WERI-Rb-1 (cell line): ENCODE results near the gene CCDC91.
A peak's percentile ranks its signal among the peaks of the same experiment; 100 is the strongest.

Experiments
- DNase-seq: peaks from one replicate; pipeline ENCODE4 v3.0.0-alpha.2; 2020
- H3K27ac ChIP-seq: fragments of 250-450 bp; sonication (Bioruptor Pico); 2 replicates; pipeline ENCODE4 v1.5.1; 2020; ENCODE audit warnings: mild to moderate bottlenecking, moderate library complexity
- H3K27me3 ChIP-seq: fragments of 250-450 bp; sonication (Bioruptor Pico); 2 replicates; pipeline ENCODE4 v1.5.1; 2021; ENCODE audit warnings: mild to moderate bottlenecking, low read depth, moderate library complexity; ENCODE audit not compliant: insufficient read depth, severe bottlenecking
- H3K36me3 ChIP-seq: fragments of 250-450 bp; sonication (Bioruptor Pico); 2 replicates; pipeline ENCODE4 v1.5.1; 2020; ENCODE audit warnings: mild to moderate bottlenecking, moderate library complexity
- H3K4me3 ChIP-seq: 2 replicates; pipeline ENCODE4 v1.5.1; 2011; ENCODE audit warnings: low read depth, mild to moderate bottlenecking, control low read depth, low read length
- H3K9me3 ChIP-seq: fragments of 250-450 bp; sonication (Bioruptor Pico); 2 replicates; pipeline ENCODE4 v1.5.1; 2021; ENCODE audit warnings: mild to moderate bottlenecking, moderate library complexity; ENCODE audit not compliant: severe bottlenecking
- TF ChIP-seq, protein P1 (sequence below): IDR thresholded peaks from 2 replicates; pipeline ENCODE4 v1.5.1; 2011; ENCODE audit warnings: low read depth, mild to moderate bottlenecking, control low read depth, inconsistent platforms, low read length

Gene CCDC91

DNA sequence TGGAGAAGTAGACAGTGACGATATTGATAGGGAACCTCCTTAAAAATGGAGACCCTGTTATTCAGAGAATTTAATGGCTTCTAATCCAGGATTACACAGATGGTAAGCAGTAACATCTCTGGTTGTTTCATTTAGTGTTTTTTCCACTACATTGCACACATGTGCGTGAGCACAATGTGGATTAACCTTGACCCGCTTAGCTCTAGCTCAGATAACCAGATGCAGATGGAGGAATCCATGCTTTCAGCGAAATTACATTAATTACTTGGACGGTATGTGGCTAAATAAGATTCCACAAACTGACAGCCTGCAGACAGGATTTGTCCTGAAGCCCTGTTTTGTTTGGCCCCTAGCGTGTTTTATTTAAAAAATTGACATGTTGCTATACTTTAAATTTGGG lies 378.4 kb downstream of the CCDC91 start:
- DNase-seq, result peak; percentile 64
- H3K27me3 ChIP-seq, result no peaks in the 10 kb centered on the region
- peak overlapping the region; percentile 73 for H3K27ac ChIP-seq
- H3K9me3 ChIP-seq, result no peaks in the 10 kb centered on the region
- TF ChIP-seq, protein P1, sequence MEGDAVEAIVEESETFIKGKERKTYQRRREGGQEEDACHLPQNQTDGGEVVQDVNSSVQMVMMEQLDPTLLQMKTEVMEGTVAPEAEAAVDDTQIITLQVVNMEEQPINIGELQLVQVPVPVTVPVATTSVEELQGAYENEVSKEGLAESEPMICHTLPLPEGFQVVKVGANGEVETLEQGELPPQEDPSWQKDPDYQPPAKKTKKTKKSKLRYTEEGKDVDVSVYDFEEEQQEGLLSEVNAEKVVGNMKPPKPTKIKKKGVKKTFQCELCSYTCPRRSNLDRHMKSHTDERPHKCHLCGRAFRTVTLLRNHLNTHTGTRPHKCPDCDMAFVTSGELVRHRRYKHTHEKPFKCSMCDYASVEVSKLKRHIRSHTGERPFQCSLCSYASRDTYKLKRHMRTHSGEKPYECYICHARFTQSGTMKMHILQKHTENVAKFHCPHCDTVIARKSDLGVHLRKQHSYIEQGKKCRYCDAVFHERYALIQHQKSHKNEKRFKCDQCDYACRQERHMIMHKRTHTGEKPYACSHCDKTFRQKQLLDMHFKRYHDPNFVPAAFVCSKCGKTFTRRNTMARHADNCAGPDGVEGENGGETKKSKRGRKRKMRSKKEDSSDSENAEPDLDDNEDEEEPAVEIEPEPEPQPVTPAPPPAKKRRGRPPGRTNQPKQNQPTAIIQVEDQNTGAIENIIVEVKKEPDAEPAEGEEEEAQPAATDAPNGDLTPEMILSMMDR, result no peak
- no peaks in the 10 kb centered on the region for H3K36me3 ChIP-seq
- H3K4me3 ChIP-seq, result no peak overlapping the region; the same call in 1 of the 2 replicates

DNA sequence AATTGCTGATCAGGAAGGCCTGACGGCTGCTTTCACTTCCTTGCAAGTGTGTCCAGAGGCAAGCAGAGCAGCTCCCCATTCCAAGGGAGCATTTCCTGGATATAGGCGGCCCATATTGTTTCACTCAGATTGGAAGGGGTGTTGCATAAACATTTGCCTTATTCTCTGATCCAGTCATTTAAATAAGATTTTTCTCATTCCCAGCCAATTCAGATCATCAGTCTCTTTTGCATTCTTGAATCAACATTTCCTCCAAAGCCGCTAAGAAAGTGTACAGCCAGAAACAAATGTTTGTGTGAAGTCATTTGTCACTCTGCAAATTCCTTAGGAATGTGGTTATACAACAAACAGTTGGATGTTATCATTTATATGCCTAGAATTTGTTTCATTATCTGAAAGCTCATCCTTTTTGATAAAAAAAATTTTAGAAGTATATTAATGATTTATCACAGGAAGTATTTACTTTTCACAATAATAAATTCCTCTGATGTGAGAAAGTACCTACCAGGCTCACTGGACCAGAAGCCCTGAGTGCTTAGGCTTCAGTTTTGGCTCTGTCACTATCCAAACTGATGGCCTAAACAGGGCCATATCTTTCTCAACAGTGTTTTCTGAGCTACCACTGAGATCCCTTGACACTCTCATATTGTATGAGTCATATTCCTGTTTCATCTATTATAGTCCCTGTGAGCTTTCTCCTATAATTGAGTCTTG lies 379.6 kb downstream of the CCDC91 start:
- TF ChIP-seq, protein P1, result no peak

DNA sequence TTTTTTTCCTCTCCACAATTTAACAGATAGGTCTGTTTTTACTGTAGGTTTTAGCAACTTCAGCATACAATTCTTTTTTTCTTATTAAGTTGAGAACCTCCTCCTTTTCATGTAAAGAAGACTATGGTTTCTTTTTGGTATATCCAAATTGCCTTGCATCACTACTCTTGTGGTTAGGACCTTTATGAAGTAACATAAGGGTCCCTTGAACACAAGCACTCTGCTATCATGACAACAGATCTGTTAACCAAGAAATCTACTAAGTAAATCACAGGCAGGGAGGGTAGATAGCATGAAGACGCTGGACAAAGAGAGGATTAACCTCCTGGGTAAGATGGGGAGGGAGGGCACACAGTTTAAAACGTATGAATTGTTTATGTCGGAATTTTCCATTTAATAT lies 380.6 kb downstream of the CCDC91 start:
- no peaks in the 10 kb centered on the region for H3K27me3 ChIP-seq
- DNase-seq, result no peak

More for the DNA sequence above, 379.6 kb downstream of the CCDC91 start:
- DNase-seq, result no peak
- no peaks in the 10 kb centered on the region for H3K27me3 ChIP-seq
- no peaks in the 10 kb centered on the region for H3K9me3 ChIP-seq
- no peaks in the 10 kb centered on the region for H3K36me3 ChIP-seq
- peak overlapping the region; percentile 73 for H3K27ac ChIP-seq
- H3K4me3 ChIP-seq, result no peak overlapping the region

DNA sequence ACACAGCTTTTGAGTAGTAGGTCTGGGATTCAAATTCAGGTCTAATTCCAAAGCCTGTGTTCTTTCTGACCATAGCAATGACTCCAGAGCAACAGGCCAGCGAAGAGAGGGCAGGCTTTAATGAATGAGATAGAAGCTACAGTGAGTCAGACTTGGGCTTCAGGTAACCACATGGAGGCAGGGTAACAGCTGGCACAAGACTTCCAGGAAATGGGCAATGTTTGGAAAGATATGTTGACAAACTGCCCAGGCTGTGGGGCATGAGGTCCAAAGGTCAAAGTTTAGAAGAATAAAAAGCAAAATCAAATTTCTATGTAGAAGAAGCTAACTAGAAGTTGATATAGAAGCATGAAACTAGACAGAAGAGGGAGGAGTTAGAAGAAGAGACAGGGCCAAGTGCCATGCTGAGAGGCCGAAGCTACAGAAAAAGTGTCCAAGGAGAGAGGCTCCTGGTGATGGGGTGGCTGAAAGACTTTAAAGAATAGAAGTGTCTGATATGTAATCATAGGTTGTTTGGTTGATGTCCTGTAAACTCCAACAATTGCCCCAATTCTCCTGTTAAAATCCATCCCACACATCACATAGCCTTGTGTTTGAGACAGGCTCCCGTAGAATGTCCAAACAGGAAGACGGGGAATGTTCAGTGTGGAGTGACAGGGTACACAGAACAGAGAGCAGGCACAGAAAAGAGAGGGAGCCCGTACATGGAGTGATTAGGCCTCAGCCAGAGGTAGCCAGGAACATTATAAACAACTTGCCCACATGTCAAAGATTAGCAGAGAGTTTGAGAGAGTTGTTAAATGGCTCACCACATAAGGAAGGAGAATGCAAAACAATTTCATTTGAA lies 384.7 kb downstream of the CCDC91 start:
- DNase-seq, result no peak
- Histone ChIP-seq H3K27me3 (no peaks in the 10 kb centered on the region), H3K4me3 (no peak overlapping the region), H3K27ac (no peak overlapping the region), H3K9me3 (no peaks in the 10 kb centered on the region), H3K36me3 (no peaks in the 10 kb centered on the region)
- TF ChIP-seq, protein P1, result no peak

More for the DNA sequence above, 380.6 kb downstream of the CCDC91 start:
- Histone ChIP-seq H3K27ac (no peak overlapping the region), H3K9me3 (no peaks in the 10 kb centered on the region), H3K4me3 (no peak overlapping the region), H3K36me3 (no peaks in the 10 kb centered on the region)
- TF ChIP-seq, protein P1, result no peak

DNA sequence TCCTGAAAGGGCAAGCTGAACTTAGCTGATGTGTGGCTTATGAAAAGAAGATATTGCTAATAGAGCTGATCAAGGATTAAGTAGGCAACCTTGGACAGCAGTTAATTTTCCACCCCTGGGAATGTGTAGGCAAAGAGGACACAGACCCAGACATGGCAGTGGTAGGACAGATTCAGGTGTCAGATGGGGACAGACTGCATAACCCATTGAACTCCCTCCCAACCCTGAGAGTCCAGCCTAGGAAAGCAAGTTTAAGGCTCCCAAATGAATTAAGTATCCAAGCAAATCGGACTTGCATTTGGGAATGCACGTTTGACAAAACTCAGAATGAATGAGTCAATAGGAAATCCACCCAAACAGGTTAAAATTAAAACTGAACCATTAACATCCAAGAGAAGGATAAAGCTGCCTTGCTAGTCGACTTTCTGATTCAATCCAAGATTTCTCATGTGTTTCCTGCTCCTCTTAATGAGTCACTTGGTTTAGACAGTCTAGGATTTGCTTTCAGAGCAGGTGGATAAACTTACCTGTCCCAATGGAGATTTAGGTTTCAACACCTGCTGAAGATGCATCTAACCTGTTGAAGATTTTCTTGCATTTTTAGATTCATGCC lies 385.4 kb downstream of the CCDC91 start:
- Histone ChIP-seq H3K4me3 (no peak overlapping the region), H3K9me3 (no peaks in the 10 kb centered on the region), H3K27ac (no peak overlapping the region), H3K27me3 (no peaks in the 10 kb centered on the region), H3K36me3 (no peaks in the 10 kb centered on the region)
- TF ChIP-seq, protein P1, result no peak
- DNase-seq, result no peak
